Suppressor macrophage treated with lipopolysaccharide for 4 hours (primary cell): Measurements from ENCODE around the gene LRRC23.

ENCODE experiments used
- DNase-seq: peaks from one replicate; pipeline ENCODE4 v3.0.0-alpha.2; 2020

Gene LRRC23

GRCh38 chr12:6927379-6928021 lies 22.9 kb downstream of the LRRC23 start, which contains the start of gene ATN1:
ATN1 (plus strand) TSS chr12:6927959; CDS start chr12:6934002, 6,043 bp downstream.
- DNase-seq: peak; percentile 53

GRCh38 chr12:6928022-6928702 lies 23.5 kb downstream of the LRRC23 start:
- no peak for DNase-seq

- no peak for DNase-seq
These were observed 24.2 kb downstream of the LRRC23 start for GRCh38 chr12:6928703-6929407.

DNA sequence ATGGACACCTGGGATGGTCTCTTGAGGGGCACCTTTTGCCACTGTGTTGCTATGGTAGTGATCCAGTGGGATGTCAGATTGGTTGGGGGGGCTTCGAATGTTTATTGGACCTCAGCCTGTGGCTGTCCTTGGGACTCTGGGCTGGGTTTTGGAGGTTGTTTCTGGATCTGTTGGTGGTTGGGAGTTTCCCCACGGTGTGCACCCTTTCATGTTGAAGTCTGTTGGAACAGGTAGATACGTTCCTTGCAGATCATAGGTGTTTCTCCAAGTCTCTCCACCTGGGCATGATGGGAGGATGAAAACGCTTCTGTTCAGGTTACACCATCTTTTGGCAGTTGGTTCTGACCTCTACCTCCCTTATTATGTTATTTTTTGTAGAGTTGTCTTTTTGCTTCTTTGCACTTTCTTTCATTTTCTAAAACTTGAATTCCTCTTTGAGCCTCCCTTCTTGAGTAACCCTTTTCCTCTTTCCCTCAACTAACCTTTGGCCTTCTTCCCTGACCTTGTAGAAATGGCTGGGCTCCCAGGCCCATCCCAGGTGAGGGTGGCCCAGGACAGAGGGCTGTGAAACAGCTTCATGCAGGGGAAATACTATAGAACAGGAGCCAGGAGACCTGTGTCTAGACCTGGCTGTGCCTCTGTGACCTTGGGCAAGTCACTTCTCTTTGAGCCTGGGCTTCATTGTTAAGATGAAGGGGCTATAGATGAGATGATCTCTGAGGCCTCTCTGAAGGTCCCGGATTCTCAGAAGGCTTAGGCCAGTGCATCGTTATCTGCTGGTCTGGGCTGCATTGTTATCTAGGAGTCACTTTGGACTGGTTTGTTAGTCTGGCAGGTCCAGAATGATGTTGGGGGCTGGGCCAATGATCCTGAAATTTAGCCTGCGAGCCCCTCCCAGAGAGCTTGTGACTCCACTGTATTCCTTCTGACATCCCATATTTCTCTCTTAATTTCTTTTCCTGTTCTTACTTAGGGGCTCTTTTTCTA lies 25.1 kb downstream of the LRRC23 start:
- DNase-seq: no peak

GRCh38 chr12:6932766-6933165 lies 28.1 kb downstream of the LRRC23 start:
- DNase-seq: no peak

- no peak for DNase-seq
These were observed 29.5 kb downstream of the LRRC23 start for GRCh38 chr12:6934110-6934509.

DNA sequence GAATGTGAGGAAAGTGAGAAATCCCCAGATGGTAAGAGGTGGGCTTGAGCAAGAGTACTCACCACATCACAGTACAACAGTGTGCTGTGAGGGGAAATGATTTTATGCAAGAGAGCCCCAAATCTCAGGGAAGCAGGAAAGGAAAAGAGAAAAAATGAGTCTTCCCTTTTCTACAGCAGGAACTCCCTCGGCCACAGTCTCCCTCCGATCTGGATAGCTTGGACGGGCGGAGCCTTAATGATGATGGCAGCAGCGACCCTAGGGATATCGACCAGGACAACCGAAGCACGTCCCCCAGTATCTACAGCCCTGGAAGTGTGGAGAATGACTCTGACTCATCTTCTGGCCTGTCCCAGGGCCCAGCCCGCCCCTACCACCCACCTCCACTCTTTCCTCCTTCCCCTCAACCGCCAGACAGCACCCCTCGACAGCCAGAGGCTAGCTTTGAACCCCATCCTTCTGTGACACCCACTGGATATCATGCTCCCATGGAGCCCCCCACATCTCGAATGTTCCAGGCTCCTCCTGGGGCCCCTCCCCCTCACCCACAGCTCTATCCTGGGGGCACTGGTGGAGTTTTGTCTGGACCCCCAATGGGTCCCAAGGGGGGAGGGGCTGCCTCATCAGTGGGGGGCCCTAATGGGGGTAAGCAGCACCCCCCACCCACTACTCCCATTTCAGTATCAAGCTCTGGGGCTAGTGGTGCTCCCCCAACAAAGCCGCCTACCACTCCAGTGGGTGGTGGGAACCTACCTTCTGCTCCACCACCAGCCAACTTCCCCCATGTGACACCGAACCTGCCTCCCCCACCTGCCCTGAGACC lies 31.0 kb downstream of the LRRC23 start:
- DNase-seq: peak; percentile 60

DNA sequence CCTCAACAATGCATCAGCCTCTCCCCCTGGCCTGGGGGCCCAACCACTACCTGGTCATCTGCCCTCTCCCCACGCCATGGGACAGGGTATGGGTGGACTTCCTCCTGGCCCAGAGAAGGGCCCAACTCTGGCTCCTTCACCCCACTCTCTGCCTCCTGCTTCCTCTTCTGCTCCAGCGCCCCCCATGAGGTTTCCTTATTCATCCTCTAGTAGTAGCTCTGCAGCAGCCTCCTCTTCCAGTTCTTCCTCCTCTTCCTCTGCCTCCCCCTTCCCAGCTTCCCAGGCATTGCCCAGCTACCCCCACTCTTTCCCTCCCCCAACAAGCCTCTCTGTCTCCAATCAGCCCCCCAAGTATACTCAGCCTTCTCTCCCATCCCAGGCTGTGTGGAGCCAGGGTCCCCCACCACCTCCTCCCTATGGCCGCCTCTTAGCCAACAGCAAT lies 31.6 kb downstream of the LRRC23 start:
- DNase-seq: no peak

DNA sequence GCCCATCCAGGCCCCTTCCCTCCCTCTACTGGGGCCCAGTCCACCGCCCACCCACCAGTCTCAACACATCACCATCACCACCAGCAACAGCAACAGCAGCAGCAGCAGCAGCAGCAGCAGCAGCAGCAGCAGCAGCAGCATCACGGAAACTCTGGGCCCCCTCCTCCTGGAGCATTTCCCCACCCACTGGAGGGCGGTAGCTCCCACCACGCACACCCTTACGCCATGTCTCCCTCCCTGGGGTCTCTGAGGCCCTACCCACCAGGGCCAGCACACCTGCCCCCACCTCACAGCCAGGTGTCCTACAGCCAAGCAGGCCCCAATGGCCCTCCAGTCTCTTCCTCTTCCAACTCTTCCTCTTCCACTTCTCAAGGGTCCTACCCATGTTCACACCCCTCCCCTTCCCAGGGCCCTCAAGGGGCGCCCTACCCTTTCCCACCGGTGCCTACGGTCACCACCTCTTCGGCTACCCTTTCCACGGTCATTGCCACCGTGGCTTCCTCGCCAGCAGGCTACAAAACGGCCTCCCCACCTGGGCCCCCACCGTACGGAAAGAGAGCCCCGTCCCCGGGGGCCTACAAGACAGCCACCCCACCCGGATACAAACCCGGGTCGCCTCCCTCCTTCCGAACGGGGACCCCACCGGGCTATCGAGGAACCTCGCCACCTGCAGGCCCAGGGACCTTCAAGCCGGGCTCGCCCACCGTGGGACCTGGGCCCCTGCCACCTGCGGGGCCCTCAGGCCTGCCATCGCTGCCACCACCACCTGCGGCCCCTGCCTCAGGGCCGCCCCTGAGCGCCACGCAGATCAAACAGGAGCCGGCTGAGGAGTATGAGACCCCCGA lies 32.2 kb downstream of the LRRC23 start:
- no peak for DNase-seq

- peak; percentile 95 for DNase-seq
These were observed 33.1 kb downstream of the LRRC23 start for GRCh38 chr12:6937481-6938352.

GRCh38 chr12:6938353-6939190 lies 34.0 kb downstream of the LRRC23 start:
- DNase-seq: no peak

DNA sequence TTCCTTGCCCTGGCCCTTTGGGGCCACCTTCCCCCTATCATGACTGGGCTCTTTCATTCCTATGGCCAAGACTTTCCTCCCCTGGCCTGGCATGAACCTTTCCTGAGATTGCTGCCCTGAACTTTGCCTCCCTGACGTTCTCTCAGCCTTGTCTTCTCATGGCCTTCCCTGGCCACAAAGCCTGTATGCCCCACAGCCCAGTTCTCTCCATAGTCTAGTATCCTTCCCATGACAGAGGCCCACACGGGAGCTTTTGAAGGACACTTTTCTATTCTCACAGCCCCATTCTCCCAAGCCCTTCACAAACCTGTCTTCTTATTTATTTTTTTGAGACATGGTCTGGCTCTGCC lies 34.5 kb downstream of the LRRC23 start:
- no peak for DNase-seq

DNA sequence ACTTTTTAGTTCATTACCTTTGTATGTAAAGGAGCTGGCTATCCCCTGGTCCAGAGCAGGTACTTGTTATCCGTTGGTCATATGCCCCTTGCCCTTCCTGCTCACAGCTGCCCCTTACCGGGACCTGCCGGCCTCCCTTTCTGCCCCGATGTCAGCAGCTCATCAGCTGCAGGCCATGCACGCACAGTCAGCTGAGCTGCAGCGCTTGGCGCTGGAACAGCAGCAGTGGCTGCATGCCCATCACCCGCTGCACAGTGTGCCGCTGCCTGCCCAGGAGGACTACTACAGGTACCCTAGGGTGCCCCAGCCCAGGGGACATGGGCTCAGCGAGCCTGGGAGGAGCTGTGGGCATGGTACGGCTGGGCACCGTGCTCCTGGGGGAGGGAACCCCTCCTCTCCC lies 36.6 kb downstream of the LRRC23 start:
- no peak for DNase-seq

DNA sequence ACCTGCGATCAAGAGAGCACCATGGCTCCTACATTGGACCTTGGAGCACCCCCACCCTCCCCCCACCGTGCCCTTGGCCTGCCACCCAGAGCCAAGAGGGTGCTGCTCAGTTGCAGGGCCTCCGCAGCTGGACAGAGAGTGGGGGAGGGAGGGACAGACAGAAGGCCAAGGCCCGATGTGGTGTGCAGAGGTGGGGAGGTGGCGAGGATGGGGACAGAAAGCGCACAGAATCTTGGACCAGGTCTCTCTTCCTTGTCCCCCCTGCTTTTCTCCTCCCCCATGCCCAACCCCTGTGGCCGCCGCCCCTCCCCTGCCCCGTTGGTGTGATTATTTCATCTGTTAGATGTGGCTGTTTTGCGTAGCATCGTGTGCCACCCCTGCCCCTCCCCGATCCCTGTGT lies 37.2 kb downstream of the LRRC23 start:
- DNase-seq: no peak

DNA sequence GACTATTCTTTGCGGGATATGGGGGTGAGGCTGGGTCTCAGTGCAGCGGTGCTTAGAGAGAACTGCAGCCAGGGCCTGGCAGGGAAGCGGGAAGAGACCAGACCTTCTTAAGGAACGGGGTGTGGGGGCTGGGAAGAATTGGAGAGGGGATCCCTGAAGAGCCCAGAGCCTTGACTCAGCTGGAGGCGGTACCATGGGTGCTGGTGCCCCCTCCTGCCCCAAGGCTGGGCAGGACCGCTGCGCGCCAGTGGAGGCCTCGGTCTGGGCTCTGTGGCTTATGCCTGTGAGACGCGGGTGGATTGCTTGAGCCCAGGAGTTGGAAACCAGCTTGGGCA lies 37.7 kb downstream of the LRRC23 start:
- no peak for DNase-seq

DNA sequence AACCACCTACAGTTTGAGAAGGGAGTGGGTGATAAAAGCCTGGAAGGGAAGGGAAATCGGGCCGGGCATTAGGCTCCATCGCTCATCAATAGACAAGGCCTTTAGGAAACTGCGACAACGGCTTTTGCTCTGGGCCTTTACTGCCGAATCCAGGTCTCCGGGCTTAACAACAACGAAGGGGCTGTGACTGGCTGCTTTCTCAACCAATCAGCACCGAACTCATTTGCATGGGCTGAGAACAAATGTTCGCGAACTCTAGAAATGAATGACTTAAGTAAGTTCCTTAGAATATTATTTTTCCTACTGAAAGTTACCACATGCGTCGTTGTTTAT lies 38.7 kb downstream of the LRRC23 start:
- DNase-seq: peak; percentile 88

GRCh38 chr12:6943722-6944380 lies 39.2 kb downstream of the LRRC23 start, which contains the start of the genes C12orf57 and RNU7-1:
C12orf57 (plus strand) TSS chr12:6944022; CDS start chr12:6944122, 100 bp downstream.
RNU7-1 (plus strand) TSS chr12:6943816.
- DNase-seq: peak; percentile 94
